Neural cell (in vitro differentiated cells): Measurements from ENCODE around the gene HNRNPR. TPM values are rescaled to one million over a fixed set of nuclear protein-coding genes. Genes with fewer than 3 reads are reported as not detected.
"Not testable (repeated sequence)": the region's sequence is repeated elsewhere in the genome, so short reads cannot be mapped to it uniquely, and the experiment has no call there.

Experiments used
- H2AFZ ChIP-seq: fragments of 200-600, 300-800 bp; sonication (generic), shearing (Covaris generic); 2 replicates; pipeline ENCODE4 v1.6.0; 2014; ENCODE audit warnings: low read depth, mild to moderate bottlenecking, antibody characterized with exemption, low read length, moderate library complexity
- H3F3A ChIP-seq: fragments of 200-600 bp; shearing (Covaris generic); 2 replicates; pipeline ENCODE4 v1.6.1; 2016; ENCODE audit warnings: mild to moderate bottlenecking, moderate library complexity, mixed read lengths, antibody characterized with exemption, low read length; ENCODE audit not compliant: insufficient read depth, poor library complexity, severe bottlenecking
- H3K27ac ChIP-seq: fragments of 200-600, 300-800 bp; sonication (generic), shearing (Covaris generic); 2 replicates; pipeline ENCODE4 v1.5.1; 2014; ENCODE audit warnings: mild to moderate bottlenecking, low read length, moderate library complexity
- H3K27me3 ChIP-seq: fragments of 300-800, 200-600 bp; sonication (generic), shearing (Covaris generic); 2 replicates; pipeline ENCODE4 v1.6.0; 2014; ENCODE audit warnings: mild to moderate bottlenecking, low read depth, low read length, moderate library complexity; ENCODE audit not compliant: insufficient read depth
- H3K36me3 ChIP-seq: fragments of 300-800, 200-600 bp; sonication (generic), shearing (Covaris generic); 2 replicates; pipeline ENCODE4 v1.5.1; 2014; ENCODE audit warnings: mild to moderate bottlenecking, antibody characterized with exemption, low read length, moderate library complexity; ENCODE audit not compliant: insufficient read depth
- H3K4me2 ChIP-seq: fragments of 300-800, 200-600 bp; sonication (generic), shearing (Covaris generic); 2 replicates; pipeline ENCODE4 v1.6.0; 2014; ENCODE audit warnings: mild to moderate bottlenecking, low read length
- H3K4me3 ChIP-seq: fragments of 300-800, 200-600 bp; sonication (generic), shearing (Covaris generic); 2 replicates; pipeline ENCODE4 v1.5.1; 2014; ENCODE audit warnings: mild to moderate bottlenecking, low read length, moderate library complexity
- H3K79me2 ChIP-seq: fragments of 200-600 bp; shearing (Covaris generic); replicated peaks from 2 replicates; pipeline ENCODE4 v1.6.0; 2014; ENCODE audit warnings: mild to moderate bottlenecking, low read length, moderate library complexity; ENCODE audit not compliant: insufficient read depth
- H3K9ac ChIP-seq: fragments of 300-800, 200-600 bp; sonication (generic), shearing (Covaris generic); 2 replicates; pipeline ENCODE4 v1.6.1; 2016; ENCODE audit warnings: mild to moderate bottlenecking, low read length, mixed read lengths
- H3K9me2 ChIP-seq: fragments of 200-600 bp; shearing (Covaris generic); 2 replicates; pipeline ENCODE4 v1.6.1; 2016; ENCODE audit warnings: mild to moderate bottlenecking, low read length, mixed read lengths; ENCODE audit not compliant: insufficient read depth
- H3K9me3 ChIP-seq: fragments of 200-600, 300-800 bp; sonication (generic), shearing (Covaris generic); 2 replicates; pipeline ENCODE4 v1.6.1; 2016; ENCODE audit warnings: mild to moderate bottlenecking, mixed run types, low read length, moderate library complexity, mixed read lengths
- H4K20me1 ChIP-seq: fragments of 200-600 bp; shearing (Covaris generic); 2 replicates; pipeline ENCODE4 v1.6.1; 2016; ENCODE audit warnings: mild to moderate bottlenecking, mixed run types; ENCODE audit not compliant: insufficient read depth
- EP300 ChIP-seq: fragments of 450-650 bp; conservative IDR thresholded peaks from 2 replicates; pipeline ENCODE4 v1.6.1; 2014; ENCODE audit warnings: antibody characterized with exemption, mild to moderate bottlenecking, moderate library complexity; ENCODE audit not compliant: poor library complexity, severe bottlenecking
- EZH2 ChIP-seq: fragments of 200-600, 300-800 bp; shearing (Covaris generic), sonication (generic); IDR thresholded peaks from 2 replicates; pipeline ENCODE4 v1.6.1; 2014; ENCODE audit warnings: antibody characterized with exemption, low read length, borderline replicate concordance, mild to moderate bottlenecking; ENCODE audit not compliant: insufficient read depth, poor library complexity, severe bottlenecking
- MXI1 ChIP-seq: fragments of 450-650 bp; conservative IDR thresholded peaks from 2 replicates; pipeline ENCODE4 v1.6.1; 2014; ENCODE audit warnings: antibody characterized with exemption, mild to moderate bottlenecking; ENCODE audit not compliant: poor library complexity, severe bottlenecking
- POLR2AphosphoS5 ChIP-seq: IDR thresholded peaks from 2 replicates; pipeline ENCODE4 v1.6.1; 2012
- RAD21 ChIP-seq: fragments of 450-650 bp; conservative IDR thresholded peaks from 2 replicates; pipeline ENCODE4 v1.6.1; 2014; ENCODE audit warnings: antibody characterized with exemption, mild to moderate bottlenecking, moderate library complexity
- SMC3 ChIP-seq: fragments of 450-650 bp; conservative IDR thresholded peaks from 2 replicates; pipeline ENCODE4 v1.6.1; 2014; ENCODE audit warnings: antibody characterized with exemption, mild to moderate bottlenecking, moderate library complexity; ENCODE audit not compliant: poor library complexity
- TAF1 ChIP-seq: IDR thresholded peaks from 2 replicates; pipeline ENCODE4 v1.6.1; 2012; ENCODE audit warnings: low read depth
- polyA plus RNA-seq: library from polyadenylated mRNA; depleted of rRNA; stranded (reverse); fragments of >200 nt; gene quantifications from 2 replicates; pipeline ENCODE4 v1.2.3, GENCODE V29; 2014
- TF ChIP-seq, protein P1 (sequence below): fragments of 450-650 bp; IDR thresholded peaks from 2 replicates; pipeline ENCODE4 v1.5.1; 2014; ENCODE audit warnings: antibody characterized with exemption, mild to moderate bottlenecking, moderate library complexity; ENCODE audit not compliant: poor library complexity, severe bottlenecking
- TF ChIP-seq, protein P2 (sequence below): IDR thresholded peaks from 2 replicates; pipeline ENCODE4 v1.6.1; 2012; ENCODE audit warnings: borderline replicate concordance

The HNRNPR gene
- polyA plus RNA-seq, 1 donor from 2014 or later = 345 TPM

DNA sequence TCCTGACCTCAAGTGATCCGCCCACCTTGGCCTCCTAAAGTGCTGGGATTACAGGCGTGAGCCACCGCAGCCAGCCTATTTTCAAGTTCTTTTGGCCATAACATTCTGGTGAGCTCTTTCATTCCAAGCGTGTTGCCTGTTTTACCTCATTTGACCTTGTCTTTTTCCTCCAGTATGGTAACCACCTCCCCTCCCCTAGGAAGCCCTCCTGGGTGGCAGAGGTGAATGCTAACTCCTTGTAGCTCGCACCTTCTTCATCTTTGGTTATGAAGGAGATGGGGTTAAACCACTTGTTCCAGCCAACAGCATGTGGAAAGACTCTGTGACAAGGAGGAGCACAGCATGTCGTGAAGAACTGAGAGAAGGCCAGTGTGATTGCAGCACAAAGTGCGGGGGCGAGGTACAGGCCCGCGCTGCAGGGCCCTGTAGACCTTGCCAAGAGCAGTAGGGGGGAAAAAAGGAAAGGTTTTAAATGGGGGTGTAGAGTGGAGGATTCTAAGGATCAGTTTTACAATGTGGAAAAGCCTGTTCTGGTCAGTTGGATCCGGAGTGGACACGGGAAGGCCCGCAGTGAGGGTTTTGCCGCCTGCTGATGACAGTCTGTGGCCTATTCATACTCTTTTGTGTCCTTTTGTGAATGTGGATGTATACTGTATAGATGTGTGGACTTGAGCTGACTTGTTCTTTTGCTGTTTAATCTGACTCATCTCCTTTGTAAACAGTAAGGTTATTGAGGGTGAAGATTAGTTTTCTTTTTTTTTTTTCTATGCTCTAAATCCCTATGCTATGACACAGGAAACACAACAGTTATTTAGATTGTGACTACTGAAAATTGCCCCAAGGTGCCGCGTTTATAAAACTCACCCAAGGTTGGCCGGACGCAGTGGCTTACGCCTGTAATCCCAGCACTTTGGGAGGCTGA lies 33.1 kb upstream of the HNRNPR start:
- Histone ChIP-seq H3K36me3 (no peaks in the 10 kb centered on the region), H4K20me1 (no peaks in the 10 kb centered on the region), H3F3A (no peaks in the 10 kb centered on the region), H3K27me3 (no peaks in the 10 kb centered on the region), H3K9ac (no peak overlapping the region), H3K4me2 (no peak overlapping the region), H3K9me3 (no peaks in the 10 kb centered on the region), H3K27ac (no peak overlapping the region), H3K9me2 (no peaks in the 10 kb centered on the region), H3K4me3 (no peak overlapping the region), H3K79me2 (no peaks in the 10 kb centered on the region), H2AFZ (no peak overlapping the region)
- TF ChIP-seq, protein P1, sequence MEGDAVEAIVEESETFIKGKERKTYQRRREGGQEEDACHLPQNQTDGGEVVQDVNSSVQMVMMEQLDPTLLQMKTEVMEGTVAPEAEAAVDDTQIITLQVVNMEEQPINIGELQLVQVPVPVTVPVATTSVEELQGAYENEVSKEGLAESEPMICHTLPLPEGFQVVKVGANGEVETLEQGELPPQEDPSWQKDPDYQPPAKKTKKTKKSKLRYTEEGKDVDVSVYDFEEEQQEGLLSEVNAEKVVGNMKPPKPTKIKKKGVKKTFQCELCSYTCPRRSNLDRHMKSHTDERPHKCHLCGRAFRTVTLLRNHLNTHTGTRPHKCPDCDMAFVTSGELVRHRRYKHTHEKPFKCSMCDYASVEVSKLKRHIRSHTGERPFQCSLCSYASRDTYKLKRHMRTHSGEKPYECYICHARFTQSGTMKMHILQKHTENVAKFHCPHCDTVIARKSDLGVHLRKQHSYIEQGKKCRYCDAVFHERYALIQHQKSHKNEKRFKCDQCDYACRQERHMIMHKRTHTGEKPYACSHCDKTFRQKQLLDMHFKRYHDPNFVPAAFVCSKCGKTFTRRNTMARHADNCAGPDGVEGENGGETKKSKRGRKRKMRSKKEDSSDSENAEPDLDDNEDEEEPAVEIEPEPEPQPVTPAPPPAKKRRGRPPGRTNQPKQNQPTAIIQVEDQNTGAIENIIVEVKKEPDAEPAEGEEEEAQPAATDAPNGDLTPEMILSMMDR = no peak
- TF ChIP-seq MXI1 (no peak), EZH2 (no peak), TAF1 (no peak), SMC3 (no peak), RAD21 (no peak), EP300 (no peak), POLR2AphosphoS5 (no peak)
- TF ChIP-seq, protein P2, sequence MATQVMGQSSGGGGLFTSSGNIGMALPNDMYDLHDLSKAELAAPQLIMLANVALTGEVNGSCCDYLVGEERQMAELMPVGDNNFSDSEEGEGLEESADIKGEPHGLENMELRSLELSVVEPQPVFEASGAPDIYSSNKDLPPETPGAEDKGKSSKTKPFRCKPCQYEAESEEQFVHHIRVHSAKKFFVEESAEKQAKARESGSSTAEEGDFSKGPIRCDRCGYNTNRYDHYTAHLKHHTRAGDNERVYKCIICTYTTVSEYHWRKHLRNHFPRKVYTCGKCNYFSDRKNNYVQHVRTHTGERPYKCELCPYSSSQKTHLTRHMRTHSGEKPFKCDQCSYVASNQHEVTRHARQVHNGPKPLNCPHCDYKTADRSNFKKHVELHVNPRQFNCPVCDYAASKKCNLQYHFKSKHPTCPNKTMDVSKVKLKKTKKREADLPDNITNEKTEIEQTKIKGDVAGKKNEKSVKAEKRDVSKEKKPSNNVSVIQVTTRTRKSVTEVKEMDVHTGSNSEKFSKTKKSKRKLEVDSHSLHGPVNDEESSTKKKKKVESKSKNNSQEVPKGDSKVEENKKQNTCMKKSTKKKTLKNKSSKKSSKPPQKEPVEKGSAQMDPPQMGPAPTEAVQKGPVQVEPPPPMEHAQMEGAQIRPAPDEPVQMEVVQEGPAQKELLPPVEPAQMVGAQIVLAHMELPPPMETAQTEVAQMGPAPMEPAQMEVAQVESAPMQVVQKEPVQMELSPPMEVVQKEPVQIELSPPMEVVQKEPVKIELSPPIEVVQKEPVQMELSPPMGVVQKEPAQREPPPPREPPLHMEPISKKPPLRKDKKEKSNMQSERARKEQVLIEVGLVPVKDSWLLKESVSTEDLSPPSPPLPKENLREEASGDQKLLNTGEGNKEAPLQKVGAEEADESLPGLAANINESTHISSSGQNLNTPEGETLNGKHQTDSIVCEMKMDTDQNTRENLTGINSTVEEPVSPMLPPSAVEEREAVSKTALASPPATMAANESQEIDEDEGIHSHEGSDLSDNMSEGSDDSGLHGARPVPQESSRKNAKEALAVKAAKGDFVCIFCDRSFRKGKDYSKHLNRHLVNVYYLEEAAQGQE = no peak

DNA sequence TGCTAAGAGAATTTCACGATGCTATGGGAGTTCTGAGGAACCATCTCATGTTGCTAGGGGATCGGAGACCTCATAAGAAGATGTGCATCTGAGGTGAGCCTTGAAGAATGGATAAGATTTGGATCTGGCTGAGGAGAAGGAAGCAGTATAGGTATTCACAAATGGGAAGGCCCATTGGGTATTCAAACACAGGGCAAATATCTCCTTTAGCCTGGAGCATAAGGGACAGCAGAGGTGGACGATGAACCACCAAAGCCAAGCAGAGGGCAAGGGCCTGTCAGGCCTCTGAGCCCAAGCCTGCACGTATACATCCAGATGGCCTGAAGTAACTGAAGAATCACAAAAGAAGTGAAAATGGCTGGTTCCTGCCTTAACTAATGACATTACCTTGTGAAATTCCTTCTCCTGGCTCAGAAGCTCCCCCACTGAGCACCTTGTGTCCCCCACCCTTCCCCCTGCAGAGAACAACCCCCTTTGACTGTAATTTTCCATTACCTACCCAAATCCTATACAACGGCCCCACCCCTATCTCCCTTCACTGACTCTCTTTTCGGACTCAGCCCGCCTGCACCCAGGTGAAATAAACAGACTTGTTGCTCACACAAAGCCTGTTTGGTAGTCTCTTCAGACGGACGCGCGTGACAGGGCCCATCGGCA lies 30.1 kb upstream of the HNRNPR start:
- H4K20me1 ChIP-seq, H3K27me3 ChIP-seq, H3K9ac ChIP-seq, H3K79me2 ChIP-seq, H3K36me3 ChIP-seq, H3K9me2 ChIP-seq, H3K4me3 ChIP-seq, H3K4me2 ChIP-seq, H2AFZ ChIP-seq, H3K27ac ChIP-seq, H3K9me3 ChIP-seq: not testable (repeated sequence)
- H3F3A ChIP-seq = peaks cover 18% of the 10 kb centered on the region
